HG02763 (cell line): ENCODE data around the gene GAB2.
"Not testable (repeated sequence)": the region's sequence is repeated elsewhere in the genome, so short reads cannot be mapped to it uniquely, and the experiment has no call there.

Source experiments
- ATAC-seq: cut with Tn5 transposase; IDR thresholded peaks from one replicate; pipeline ENCODE4 v1.9.1; 2021; ENCODE audit warnings: mild to moderate bottlenecking, moderate library complexity; ENCODE audit not compliant: unreplicated experiment

The GAB2 gene

GRCh38 chr11:78372114-78372768 lies 45.4 kb downstream of the GAB2 start:
- ATAC-seq = no peak

- ATAC-seq = no peak
These were observed 46.3 kb downstream of the GAB2 start for GRCh38 chr11:78371221-78371891.

DNA sequence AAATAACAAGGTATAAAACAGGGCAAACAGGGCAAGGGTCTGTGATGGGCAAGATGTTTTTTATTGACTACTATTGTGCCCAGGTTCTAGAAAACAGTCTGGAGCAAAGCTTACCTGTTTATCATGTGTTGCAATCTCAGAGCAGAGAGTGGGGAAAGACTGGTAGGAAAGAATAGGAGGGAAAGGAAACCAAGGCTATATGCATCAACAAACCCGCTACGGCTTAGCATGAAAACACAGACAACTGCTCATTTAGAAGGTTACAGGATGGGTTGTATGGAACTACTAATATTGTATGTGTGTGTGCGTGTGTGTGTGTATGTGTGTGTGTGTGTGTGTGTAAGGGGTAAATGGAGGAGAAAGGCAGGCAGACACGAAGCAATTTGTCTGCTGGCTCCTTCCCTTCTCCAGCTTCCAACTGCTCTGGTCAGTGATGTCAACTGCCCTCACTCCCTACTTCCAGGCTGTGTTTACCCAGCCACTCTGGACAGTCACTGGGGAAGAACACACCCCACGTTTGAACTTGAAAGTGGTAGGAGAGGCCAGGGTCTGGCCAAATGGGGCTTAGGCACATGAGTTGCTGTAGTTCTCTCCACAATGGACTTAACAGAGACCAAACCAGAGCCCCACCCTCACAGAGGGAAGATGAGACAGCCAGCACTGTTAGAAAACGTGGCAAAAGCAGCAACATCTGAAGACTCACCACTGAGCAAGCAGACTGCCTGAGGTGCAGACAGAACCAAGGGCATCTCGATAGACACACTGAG lies 47.0 kb downstream of the GAB2 start:
- no peak for ATAC-seq

DNA sequence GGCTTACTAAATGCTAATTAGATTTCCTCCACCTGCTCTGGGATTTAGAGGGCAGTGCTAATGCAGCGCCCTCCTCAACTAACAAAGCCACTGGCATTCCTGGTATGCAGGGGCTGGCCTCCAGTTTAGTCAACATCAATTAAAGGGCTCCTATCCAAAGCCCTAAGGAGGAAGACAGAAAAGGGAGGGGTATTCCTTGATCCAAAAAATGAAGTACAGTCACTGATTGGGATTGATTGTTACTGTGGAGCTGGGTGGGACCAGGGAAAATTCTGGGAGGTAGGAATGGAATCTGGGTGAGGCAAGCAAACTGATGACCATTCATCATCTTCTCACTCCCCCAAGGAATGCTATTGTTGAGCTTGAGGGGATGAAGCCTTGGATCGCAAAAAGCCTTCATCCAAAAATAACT lies 52.2 kb downstream of the GAB2 start:
- ATAC-seq = no peak

DNA sequence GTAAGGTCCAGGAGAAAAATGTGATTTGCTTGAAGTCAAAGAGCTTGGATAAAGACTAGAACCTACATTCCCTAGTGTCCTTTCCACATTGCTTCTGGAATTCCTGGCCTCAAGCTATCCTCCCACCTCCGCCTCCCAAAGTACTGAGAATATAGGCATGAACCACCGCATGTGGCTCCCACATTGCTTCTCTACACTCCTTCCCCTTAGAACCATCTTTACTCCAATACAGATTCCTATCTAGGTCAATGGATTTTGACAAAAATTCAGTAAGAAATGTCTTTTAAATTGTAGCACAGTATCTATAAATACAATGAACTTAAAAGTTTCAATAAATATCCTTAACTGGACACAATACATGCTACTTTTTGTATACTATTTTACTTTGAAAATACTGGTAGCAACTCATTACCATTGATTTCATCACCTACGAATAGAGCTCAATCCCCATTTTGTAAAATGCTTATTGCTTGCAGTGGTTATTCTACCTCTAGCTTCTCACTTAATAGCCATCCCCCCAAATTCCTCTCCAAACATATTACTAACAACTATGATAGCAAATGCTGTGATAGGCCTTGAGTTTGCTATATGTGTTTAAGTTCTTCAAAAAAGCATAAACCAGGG lies 53.4 kb downstream of the GAB2 start:
- no peak for ATAC-seq

GRCh38 chr11:78363024-78363619 lies 54.5 kb downstream of the GAB2 start:
- ATAC-seq = no peak

DNA sequence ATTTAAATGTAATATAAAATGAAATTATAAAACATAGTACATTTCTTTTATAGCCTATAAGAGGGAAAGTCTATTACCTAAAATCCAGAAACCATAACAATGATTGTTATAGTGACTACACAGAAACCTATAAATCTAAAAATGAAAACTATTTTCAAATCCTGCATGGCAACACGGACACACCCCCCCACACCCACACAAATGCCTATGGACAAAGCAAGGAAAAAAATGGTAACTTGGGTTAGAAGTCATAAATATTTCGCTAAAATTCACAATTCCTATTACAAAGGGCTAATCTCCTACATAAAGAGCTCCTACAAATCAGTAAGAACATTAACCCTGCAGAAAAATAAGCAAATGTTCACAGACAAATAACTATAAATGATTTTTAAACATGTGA lies 56.4 kb downstream of the GAB2 start:
- no peak for ATAC-seq

- ATAC-seq = no peak
These were observed 57.7 kb downstream of the GAB2 start for GRCh38 chr11:78359921-78360320.

- not testable (repeated sequence) for ATAC-seq
These were observed 59.7 kb downstream of the GAB2 start for GRCh38 chr11:78357924-78358323.

DNA sequence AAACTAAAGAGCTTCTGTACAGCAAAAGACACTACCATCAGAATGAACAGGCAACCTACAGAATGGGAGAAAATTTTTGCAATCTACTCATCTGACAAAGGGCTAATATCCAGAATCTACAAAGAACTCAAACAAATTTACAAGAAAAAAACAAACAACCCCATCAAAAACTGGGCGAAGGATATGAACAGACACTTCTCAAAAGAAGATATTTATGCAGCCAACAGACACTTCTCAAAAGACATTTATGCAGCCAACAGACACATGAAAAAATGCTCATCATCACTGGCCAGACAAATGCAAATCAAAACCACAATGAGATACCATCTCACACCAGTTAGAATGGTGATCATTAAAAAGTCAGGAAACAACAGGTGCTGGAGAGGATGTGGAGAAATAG lies 60.2 kb downstream of the GAB2 start:
- ATAC-seq = not testable (repeated sequence)

DNA sequence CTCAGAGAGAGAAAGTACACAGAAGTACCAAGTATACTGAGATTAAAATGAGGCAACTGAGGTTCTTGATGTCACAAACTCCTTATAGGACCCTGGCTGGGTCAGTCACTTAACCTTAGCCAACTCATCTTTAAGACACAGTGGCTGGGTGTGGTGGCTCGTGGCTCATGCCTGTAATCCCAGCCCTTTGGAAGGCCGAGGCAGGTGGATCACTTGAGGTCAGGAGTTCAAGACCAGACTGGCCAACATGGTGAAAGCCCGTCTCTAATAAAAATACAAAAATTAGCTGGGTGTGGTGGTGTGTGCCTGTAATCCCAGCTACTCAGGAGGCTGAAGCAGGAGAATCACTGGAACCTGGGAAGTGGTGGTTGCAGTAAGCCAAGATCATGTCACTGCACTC lies 61.9 kb downstream of the GAB2 start:
- not testable (repeated sequence) for ATAC-seq

DNA sequence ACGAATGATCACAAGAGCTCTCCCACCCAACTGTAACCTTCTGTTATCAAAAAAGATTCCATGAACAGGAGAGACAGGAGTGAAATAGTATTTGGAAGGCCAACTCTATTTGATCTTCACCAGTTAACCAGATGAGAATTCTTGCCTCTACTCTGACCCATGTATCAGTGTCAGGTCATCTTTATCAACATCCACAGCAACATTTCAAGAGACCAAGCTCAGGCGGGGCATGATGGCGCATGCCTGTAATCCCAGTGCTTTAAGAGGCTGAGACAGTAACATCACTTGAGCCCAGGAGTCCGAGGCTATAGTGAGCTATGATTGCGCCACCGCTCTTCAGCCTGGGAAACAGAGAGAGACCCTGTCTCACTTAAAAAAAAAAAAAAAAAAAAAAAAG lies 62.3 kb downstream of the GAB2 start:
- ATAC-seq = no peak

GRCh38 chr11:78354408-78355308 lies 63.0 kb downstream of the GAB2 start:
- ATAC-seq = no peak

DNA sequence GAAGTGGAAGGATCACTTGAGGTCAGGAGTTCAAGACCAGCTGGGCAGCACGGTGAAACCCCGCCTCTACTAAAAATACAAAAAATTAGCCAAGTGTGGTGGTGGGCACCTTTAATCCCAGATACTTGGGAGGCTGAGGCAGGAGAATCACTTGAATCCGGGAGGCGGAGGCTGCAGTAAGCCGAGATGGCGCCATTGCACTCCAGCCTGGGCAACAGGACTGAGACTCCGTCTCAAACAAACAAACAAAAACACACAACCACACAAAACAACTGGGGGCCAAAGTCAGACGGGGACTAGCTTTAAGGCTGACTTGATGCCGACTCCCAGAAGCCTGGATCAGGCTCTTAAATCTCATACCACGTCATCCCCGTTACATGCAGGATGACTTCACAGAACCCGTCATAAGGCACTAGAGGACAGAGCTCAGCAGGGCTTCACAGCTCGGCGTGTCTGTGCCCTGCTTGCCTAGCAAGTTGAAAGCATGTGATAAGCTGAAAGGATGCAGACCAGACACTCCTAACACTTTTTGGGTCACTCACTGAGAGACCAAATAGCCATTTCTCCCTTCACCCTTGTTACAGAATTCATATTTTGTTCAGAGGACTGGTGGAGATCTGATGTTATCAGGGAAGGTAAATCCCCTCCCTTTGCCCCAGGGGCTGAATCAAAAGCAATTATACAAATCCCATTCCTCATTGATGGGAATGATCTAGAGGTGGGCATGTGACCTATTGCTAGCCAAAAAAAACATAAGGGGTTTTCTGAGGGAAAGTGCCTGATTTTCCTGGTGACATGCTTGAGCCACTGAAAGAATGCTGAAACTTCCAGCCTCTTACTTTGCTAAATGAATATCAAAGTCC lies 65.4 kb downstream of the GAB2 start:
- no peak for ATAC-seq

DNA sequence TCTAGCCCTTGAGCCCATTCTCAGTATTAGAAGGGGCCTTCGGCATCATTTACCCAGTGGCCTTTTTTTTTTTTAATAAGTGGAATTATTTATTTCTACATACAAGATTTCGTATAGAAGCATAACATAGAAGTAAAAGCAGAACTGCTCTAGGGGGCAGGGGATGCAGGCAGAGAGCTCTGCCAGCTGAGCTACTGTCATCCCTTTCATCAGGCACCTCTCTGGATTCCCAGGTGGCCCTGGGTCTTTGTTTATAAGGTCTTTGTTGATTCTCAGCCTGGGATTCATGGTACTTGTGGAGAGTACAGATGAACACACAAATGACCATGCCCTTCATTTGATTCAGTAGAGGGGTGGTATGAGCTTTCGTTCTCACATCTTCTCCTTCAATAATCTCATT lies 66.4 kb downstream of the GAB2 start:
- ATAC-seq = no peak

- no peak for ATAC-seq
These were observed 66.9 kb downstream of the GAB2 start for GRCh38 chr11:78350646-78351165.

GRCh38 chr11:78350091-78350645 lies 67.5 kb downstream of the GAB2 start:
- no peak for ATAC-seq

- no peak for ATAC-seq
These were observed 68.0 kb downstream of the GAB2 start for GRCh38 chr11:78349624-78350023.

- ATAC-seq = no peak
These were observed 68.5 kb downstream of the GAB2 start for GRCh38 chr11:78349114-78349513.
